Ovary (tissue), 9 donors: ENCODE results near the gene LRRC36. TPM values are rescaled to one million over a fixed set of nuclear protein-coding genes. Genes with fewer than 3 reads are reported as not detected.
A peak's percentile ranks its signal among the peaks of the same experiment; 100 is the strongest.

ENCODE experiments used
- DNase-seq, 5 donors: peaks; one replicate each; pipeline ENCODE4 v3.0.0-alpha.2; 2019 to 2020
- H3K27ac ChIP-seq, 2 donors: fragments of 200-600 bp; one replicate each; pipeline versions ENCODE4 v1.5.1 to v1.8.0; 2019 to 2022
- H3K27me3 ChIP-seq: fragments of 200-600 bp; one replicate; pipeline ENCODE4 v1.8.0; 2022
- H3K36me3 ChIP-seq: fragments of 200-600 bp; sonication (generic); one replicate; pipeline ENCODE4 v1.5.1; 2019
- H3K4me1 ChIP-seq: one replicate; pipeline ENCODE4 v1.8.1; 2013; ENCODE audit warnings: mild to moderate bottlenecking, moderate library complexity; ENCODE audit not compliant: insufficient read depth
- H3K4me3 ChIP-seq: fragments of 200-600 bp; sonication (generic); one replicate; pipeline ENCODE4 v1.5.1; 2017
- H3K9me3 ChIP-seq, 2 donors: fragments of 200-600 bp in 1 of 2; sonication (generic) in 1 of 2; one replicate each; pipeline versions ENCODE4 v1.5.1 to v1.8.1; 2013 to 2019; ENCODE audit warnings: mild to moderate bottlenecking in 1 of 2, moderate library complexity in 1 of 2
- CTCF ChIP-seq, 3 donors: fragments of 450-650 bp in 2 of 3; fragments of 200-600 bp in 1 of 3; IDR thresholded peaks; one replicate each; pipeline versions ENCODE4 v1.5.1 to v1.8.0; 2016 to 2022; ENCODE audit warnings: antibody characterized with exemption in 3 of 3, mild to moderate bottlenecking in 1 of 3
- EP300 ChIP-seq: sonication (generic); formaldehyde crosslinking; IDR thresholded peaks from one replicate; pipeline ENCODE4 v1.6.1; 2017; ENCODE audit warnings: antibody characterized with exemption
- POLR2A ChIP-seq: fragments of 450-650 bp; IDR thresholded peaks from one replicate; pipeline ENCODE4 v1.6.1; 2017; ENCODE audit warnings: antibody characterized with exemption, mild to moderate bottlenecking, moderate library complexity
- WGBS, 3 donors: extraction: QIAGEN DNeasy Blood & Tissue Kit in 1 of 3; methylation state at CpG; one replicate each; pipeline versions ENCODE4 v1.1.5 to v1.1.7; 2013 to 2017; 5-methylcytosine and 5-hydroxymethylcytosine counted together
- intact Hi-C, 4 donors: fragments of 100-400 bp; cut with DNase I; formaldehyde crosslinking; loops; one replicate each; pipeline versions ENCODE4 v1.11.0 to v1.15.1; 2022 to 2023
- polyA plus RNA-seq, 2 donors: library from polyadenylated mRNA; stranded (reverse); fragments of 200-250 nt in 1 of 2; fragments of 350-450 nt in 1 of 2; fragmentation: Illumina TruSeq in 1 of 2; extraction: RNeasy Lipid Tissue Mini Kit (QIAGEN cat#74804) in 1 of 2; gene quantifications; one replicate each; pipeline ENCODE4 v1.2.3, GENCODE V29; 2013 to 2014
- total RNA-seq, 7 donors: library from RNA; depleted of rRNA in 2 of 7; stranded (reverse); fragments of >200 nt in 2 of 7; fragmentation: NEBNext Ultra II Directional in 3 of 7; extraction: Animal tissue kit (Norgen Biotek cat#: 25700) in 3 of 7; gene quantifications; one replicate each; pipeline versions ENCODE4 v1.1.0 to v1.2.4, GENCODE V29; 2016 to 2023
- donor health status: DM: no; HTN: no; CAD: no; lungs with moderate emphysema.
- donor health status: DM: no; HTN: no; CAD: no.
- donor health status: Bipolar disorder and iron deficiency.
- donor health status: DM: yes; HTN: yes; CAD: no.
- donor health status: DM: no; HTN: no; CAD: no.
- donor health status: DM: yes; HTN: yes; CAD: no.

LRRC36 gene
- total and polyA plus RNA-seq, 9 donors = 0.58 to 2.6 (median 0.96) TPM; not detected in 1

- H3K27ac ChIP-seq = no peak overlapping the region
- no peaks in the 10 kb centered on the region for H3K27me3 ChIP-seq
- TF ChIP-seq CTCF (IDR thresholded peaks at IDR 0.05) (peak; percentile 48 to 72 (median 59)), POLR2A (no peak), EP300 (no peak)
- no peak overlapping the region for H3K4me3 ChIP-seq
- DNase-seq = peak; percentile 55 to 78 (median 69)
- H3K36me3 ChIP-seq = no peaks in the 10 kb centered on the region
- no peaks in the 10 kb centered on the region for H3K9me3 ChIP-seq
- 12 to 27% (median 22%) methylated on average over 28 to 42 of the region's 42 CpGs for WGBS, 3 donors
- intact Hi-C loops = loop anchor here in 2 of 4 donors (5.0 to 10.0 kb wide), 3 partner anchors 114 to 434 kb away; partner anchors contain the start of genes CES3 (in 1 of the 2) and PLEKHG4 (in 1 of the 2)
- H3K4me1 ChIP-seq = peaks cover 3% of the 10 kb centered on the region
Observed at GRCh38 chr16:67399218-67399733, 72.7 kb downstream of the LRRC36 start.

DNA sequence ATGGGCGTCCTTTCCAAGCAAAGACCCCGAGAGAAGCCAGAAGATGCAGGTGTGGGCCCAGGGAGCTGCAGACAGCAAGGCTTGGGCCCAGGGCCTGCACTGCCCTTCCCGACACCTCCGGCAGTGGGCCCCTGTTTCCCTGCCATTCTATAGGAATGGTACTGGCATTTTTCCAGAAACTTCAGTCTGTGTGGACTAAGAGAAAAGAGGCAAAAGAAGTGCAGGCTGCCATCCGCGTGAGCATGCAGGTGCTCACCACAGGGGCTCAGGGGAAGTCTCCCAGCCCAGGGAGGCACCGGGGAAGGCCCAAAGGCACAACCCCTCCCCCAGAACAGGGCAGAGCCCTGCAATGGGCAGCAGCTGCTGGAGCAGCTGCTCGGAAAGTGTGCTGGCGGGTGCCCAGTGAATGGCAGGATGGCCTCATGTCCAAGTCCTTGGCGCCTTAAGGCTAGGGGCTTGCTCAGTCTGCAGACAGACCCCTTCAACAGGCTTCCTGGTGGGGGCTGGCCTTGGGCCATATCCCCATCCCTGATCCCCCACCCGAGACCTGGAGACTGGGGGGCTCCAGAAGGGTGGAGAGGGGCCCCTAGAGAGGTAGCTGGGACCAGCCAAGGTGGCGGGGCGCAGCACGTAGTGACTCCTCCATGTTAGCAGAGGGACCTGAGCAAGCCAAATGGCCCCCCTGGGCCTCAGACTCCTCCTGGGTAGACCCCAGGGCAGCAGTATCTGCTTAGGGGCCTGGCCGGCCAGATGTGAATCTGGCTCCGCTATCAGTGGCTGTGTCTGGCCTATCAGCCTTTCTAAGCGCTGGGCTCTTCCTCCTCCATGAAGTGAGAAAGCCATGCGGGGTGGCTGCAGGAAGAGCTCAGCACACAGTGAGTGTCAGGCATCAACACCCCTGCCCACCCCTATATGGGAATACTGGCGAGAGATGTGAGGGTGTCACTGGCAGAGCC, 73.4 kb downstream of the LRRC36 start:
- Histone ChIP-seq H3K36me3 (no peaks in the 10 kb centered on the region), H3K27ac (no peak overlapping the region), H3K4me3 (no peak overlapping the region), H3K27me3 (no peaks in the 10 kb centered on the region), H3K4me1 (peaks cover 3% of the 10 kb centered on the region), H3K9me3 (no peaks in the 10 kb centered on the region)
- no peak for TF ChIP-seq EP300
- peak in 1 of 3 donors; percentile 1 for TF ChIP-seq CTCF (IDR thresholded peaks at IDR 0.05)
- 68 to 73% (median 71%) methylated on average over 17 to 19 of the region's 19 CpGs for WGBS, 3 donors
- peak in 1 of 5 donors; percentile 44 for DNase-seq
- intact Hi-C loops = loop anchor here in 2 of 4 donors (5.0 to 10.0 kb wide), 3 partner anchors 115 to 435 kb away; partner anchors contain the start of genes CES3 (in 1 of the 2) and PLEKHG4 (in 1 of the 2)

- 89 to 93% (median 92%) methylated on average over 14 of the region's 14 CpGs for WGBS, 3 donors
- no peak overlapping the region for H3K27ac ChIP-seq
- H3K27me3 ChIP-seq = no peaks in the 10 kb centered on the region
- H3K36me3 ChIP-seq = no peaks in the 10 kb centered on the region
- DNase-seq = no peak
- peaks cover 3% of the 10 kb centered on the region for H3K4me1 ChIP-seq
- H3K4me3 ChIP-seq = no peak overlapping the region
- TF ChIP-seq EP300 (no peak), POLR2A (no peak), CTCF (IDR thresholded peaks at IDR 0.05) (no peak)
- intact Hi-C loops = no loop called here
- no peaks in the 10 kb centered on the region for H3K9me3 ChIP-seq
Observed at GRCh38 chr16:67400901-67401300, 74.3 kb downstream of the LRRC36 start.

- intact Hi-C loops = no loop called here
- 84 to 91% (median 89%) methylated on average over 12 of the region's 12 CpGs for WGBS, 3 donors
- Histone ChIP-seq H3K4me1 (peaks cover 2% of the 10 kb centered on the region), H3K27ac (no peak overlapping the region), H3K9me3 (no peaks in the 10 kb centered on the region), H3K36me3 (no peaks in the 10 kb centered on the region), H3K4me3 (no peak overlapping the region), H3K27me3 (no peaks in the 10 kb centered on the region)
- DNase-seq = no peak
- TF ChIP-seq EP300 (no peak), CTCF (IDR thresholded peaks at IDR 0.05) (no peak), POLR2A (no peak)
Observed at GRCh38 chr16:67403976-67404555, 77.5 kb downstream of the LRRC36 start.
